NCI-H1048 (cell line): ENCODE measurements around the gene NBEA.

Source experiments
- DNase-seq: peaks from one replicate; lab custom pipeline; 2025; lab: John Stamatoyannopoulos, UW

Gene NBEA

GRCh38 chr13:35593651-35594050, 651.6 kb downstream of the NBEA start:
- DNase-seq, result no peak

GRCh38 chr13:35594096-35594495, 652.0 kb downstream of the NBEA start:
- DNase-seq, result no peak

GRCh38 chr13:35595181-35595580, 653.1 kb downstream of the NBEA start:
- no peak for DNase-seq

- no peak for DNase-seq
Measured at GRCh38 chr13:35596321-35597030, 654.4 kb downstream of the NBEA start.

- no peak for DNase-seq
Measured at GRCh38 chr13:35597451-35597850, 655.4 kb downstream of the NBEA start.

GRCh38 chr13:35598233-35598632, 656.2 kb downstream of the NBEA start:
- DNase-seq, result no peak

- DNase-seq, result no peak
Measured at GRCh38 chr13:35598790-35599369, 656.8 kb downstream of the NBEA start.

- DNase-seq, result no peak
Measured at GRCh38 chr13:35599384-35599783, 657.3 kb downstream of the NBEA start.

GRCh38 chr13:35600137-35600536, 658.1 kb downstream of the NBEA start:
- DNase-seq, result no peak

- DNase-seq, result no peak
Measured at GRCh38 chr13:35603593-35604285, 661.7 kb downstream of the NBEA start.

- no peak for DNase-seq
Measured at GRCh38 chr13:35614666-35615065, 672.6 kb downstream of the NBEA start.

GRCh38 chr13:35617420-35617819, 675.4 kb downstream of the NBEA start:
- DNase-seq, result no peak

- DNase-seq, result no peak
Measured at GRCh38 chr13:35618565-35619083, 676.6 kb downstream of the NBEA start.

GRCh38 chr13:35621989-35622388, 679.9 kb downstream of the NBEA start:
- no peak for DNase-seq

- DNase-seq, result no peak
Measured at GRCh38 chr13:35629026-35629425, 687.0 kb downstream of the NBEA start.

GRCh38 chr13:35630551-35631275, 688.6 kb downstream of the NBEA start:
- DNase-seq, result no peak

GRCh38 chr13:35631666-35632065, 689.6 kb downstream of the NBEA start:
- DNase-seq, result no peak

- DNase-seq, result no peak
Measured at GRCh38 chr13:35643625-35644024, 701.6 kb downstream of the NBEA start.

GRCh38 chr13:35646056-35646774, 704.1 kb downstream of the NBEA start:
- DNase-seq, result no peak

- DNase-seq, result no peak
Measured at GRCh38 chr13:35648201-35648600, 706.1 kb downstream of the NBEA start.

GRCh38 chr13:35649162-35649561, 707.1 kb downstream of the NBEA start:
- DNase-seq, result no peak

- no peak for DNase-seq
Measured at GRCh38 chr13:35659796-35660195, 717.7 kb downstream of the NBEA start.
